SU-DHL-6 (cell line): ENCODE results near the gene ARHGEF17.

ENCODE experiments used
- H2AFZ ChIP-seq: fragments of 200-600 bp; sonication (generic); 2 replicates; pipeline ENCODE4 v1.6.1; 2014; ENCODE audit warnings: low read depth, mild to moderate bottlenecking, moderate library complexity, mixed read lengths, antibody characterized with exemption, low read length; ENCODE audit not compliant: severe bottlenecking
- H3F3A ChIP-seq: fragments of 200-600 bp; shearing (Covaris generic); 2 replicates; pipeline ENCODE4 v1.6.0; 2016; ENCODE audit warnings: antibody characterized with exemption, mild to moderate bottlenecking; ENCODE audit not compliant: insufficient read depth
- H3K27ac ChIP-seq: fragments of 200-600 bp; sonication (generic); 2 replicates; pipeline ENCODE4 v1.5.1; 2016; ENCODE audit warnings: low read depth, mild to moderate bottlenecking, low read length, moderate library complexity, mixed read lengths
- H3K27me3 ChIP-seq: fragments of 200-600 bp; sonication (generic), shearing (Covaris generic); 2 replicates; pipeline ENCODE4 v1.6.0; 2014; ENCODE audit warnings: mild to moderate bottlenecking, low read length
- H3K36me3 ChIP-seq: fragments of 200-600 bp; sonication (generic); 2 replicates; pipeline ENCODE4 v1.6.1; 2014; ENCODE audit warnings: mild to moderate bottlenecking, low read length, mixed read lengths
- H3K4me2 ChIP-seq: fragments of 300-600, 200-600 bp; shearing (Covaris generic), sonication (generic); 2 replicates; pipeline ENCODE4 v1.6.0; 2014; ENCODE audit warnings: low read length, low read depth, mild to moderate bottlenecking; ENCODE audit not compliant: poor library complexity, severe bottlenecking
- H3K4me3 ChIP-seq: fragments of 200-600 bp; sonication (generic); 2 replicates; pipeline ENCODE4 v1.5.1; 2014; ENCODE audit warnings: antibody characterized with exemption, low read length, mild to moderate bottlenecking, mixed read lengths; ENCODE audit not compliant: insufficient read depth, poor library complexity, severe bottlenecking
- H3K79me2 ChIP-seq: fragments of 200-600 bp; sonication (generic); 2 replicates; pipeline ENCODE4 v1.6.1; 2014; ENCODE audit warnings: mild to moderate bottlenecking, low read length, moderate library complexity; ENCODE audit not compliant: insufficient read depth
- H3K9ac ChIP-seq: fragments of 200-600 bp; sonication (generic); 2 replicates; pipeline ENCODE4 v1.7.0; 2014; ENCODE audit warnings: mild to moderate bottlenecking, low read length
- H3K9me2 ChIP-seq: fragments of 200-600 bp; sonication (generic); replicated peaks from 2 replicates; pipeline ENCODE4 v1.6.1; 2014; ENCODE audit warnings: low read length; ENCODE audit not compliant: insufficient read depth
- H3K9me3 ChIP-seq: fragments of 200-600 bp; sonication (generic); 2 replicates; pipeline ENCODE4 v1.6.1; 2014; ENCODE audit warnings: low read length, mixed read lengths; ENCODE audit not compliant: insufficient read depth
- H4K20me1 ChIP-seq: fragments of 200-600 bp; sonication (generic); 2 replicates; pipeline ENCODE4 v1.6.1; 2014; ENCODE audit warnings: low read depth, mild to moderate bottlenecking, antibody characterized with exemption, low read length, moderate library complexity, mixed read lengths
- EZH2phosphoT487 ChIP-seq: fragments of 200-600 bp; sonication (generic), shearing (Covaris generic); conservative IDR thresholded peaks from 2 replicates; pipeline ENCODE4 v1.6.1; 2018; ENCODE audit warnings: mild to moderate bottlenecking, antibody characterized with exemption, low read length, moderate library complexity, mixed read lengths
- TF ChIP-seq, protein P1 (sequence below): fragments of 200-600 bp; sonication (generic); IDR thresholded peaks from one replicate; pipeline ENCODE4 v1.5.1; 2017; ENCODE audit warnings: antibody characterized with exemption, mild to moderate bottlenecking, low read length, moderate library complexity; ENCODE audit not compliant: insufficient read depth, poor library complexity, severe bottlenecking

ARHGEF17 gene

GRCh38 chr11:73286240-73286810 lies 21.8 kb upstream of the ARHGEF17 start:
- no peaks in the 10 kb centered on the region for H3K27me3 ChIP-seq
- no peak overlapping the region for H2AFZ ChIP-seq
- no peak overlapping the region for H3K4me2 ChIP-seq
- H3K4me3 ChIP-seq: no peak overlapping the region
- H3K9me3 ChIP-seq: no peaks in the 10 kb centered on the region
- TF ChIP-seq EZH2phosphoT487: no peak
- TF ChIP-seq, protein P1, sequence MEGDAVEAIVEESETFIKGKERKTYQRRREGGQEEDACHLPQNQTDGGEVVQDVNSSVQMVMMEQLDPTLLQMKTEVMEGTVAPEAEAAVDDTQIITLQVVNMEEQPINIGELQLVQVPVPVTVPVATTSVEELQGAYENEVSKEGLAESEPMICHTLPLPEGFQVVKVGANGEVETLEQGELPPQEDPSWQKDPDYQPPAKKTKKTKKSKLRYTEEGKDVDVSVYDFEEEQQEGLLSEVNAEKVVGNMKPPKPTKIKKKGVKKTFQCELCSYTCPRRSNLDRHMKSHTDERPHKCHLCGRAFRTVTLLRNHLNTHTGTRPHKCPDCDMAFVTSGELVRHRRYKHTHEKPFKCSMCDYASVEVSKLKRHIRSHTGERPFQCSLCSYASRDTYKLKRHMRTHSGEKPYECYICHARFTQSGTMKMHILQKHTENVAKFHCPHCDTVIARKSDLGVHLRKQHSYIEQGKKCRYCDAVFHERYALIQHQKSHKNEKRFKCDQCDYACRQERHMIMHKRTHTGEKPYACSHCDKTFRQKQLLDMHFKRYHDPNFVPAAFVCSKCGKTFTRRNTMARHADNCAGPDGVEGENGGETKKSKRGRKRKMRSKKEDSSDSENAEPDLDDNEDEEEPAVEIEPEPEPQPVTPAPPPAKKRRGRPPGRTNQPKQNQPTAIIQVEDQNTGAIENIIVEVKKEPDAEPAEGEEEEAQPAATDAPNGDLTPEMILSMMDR: no peak
- no peaks in the 10 kb centered on the region for H3F3A ChIP-seq
- H3K36me3 ChIP-seq: no peaks in the 10 kb centered on the region
- no peaks in the 10 kb centered on the region for H3K79me2 ChIP-seq
- no peaks in the 10 kb centered on the region for H4K20me1 ChIP-seq
- no peaks in the 10 kb centered on the region for H3K9me2 ChIP-seq
- H3K27ac ChIP-seq: no peak overlapping the region
- H3K9ac ChIP-seq: no peak overlapping the region

- no peaks in the 10 kb centered on the region for H3K79me2 ChIP-seq
- no peaks in the 10 kb centered on the region for H4K20me1 ChIP-seq
- H3K9me2 ChIP-seq: no peaks in the 10 kb centered on the region
- no peaks in the 10 kb centered on the region for H3K27me3 ChIP-seq
- H3K27ac ChIP-seq: no peak overlapping the region
- H3K36me3 ChIP-seq: no peaks in the 10 kb centered on the region
- no peak overlapping the region for H2AFZ ChIP-seq
- no peak overlapping the region for H3K4me2 ChIP-seq
- TF ChIP-seq, protein P1: no peak
- no peak for TF ChIP-seq EZH2phosphoT487
- no peak overlapping the region for H3K9ac ChIP-seq
- no peaks in the 10 kb centered on the region for H3K9me3 ChIP-seq
- H3K4me3 ChIP-seq: no peak overlapping the region
- H3F3A ChIP-seq: no peaks in the 10 kb centered on the region
Observed at GRCh38 chr11:73287400-73288101, 20.5 kb upstream of the ARHGEF17 start.

DNA sequence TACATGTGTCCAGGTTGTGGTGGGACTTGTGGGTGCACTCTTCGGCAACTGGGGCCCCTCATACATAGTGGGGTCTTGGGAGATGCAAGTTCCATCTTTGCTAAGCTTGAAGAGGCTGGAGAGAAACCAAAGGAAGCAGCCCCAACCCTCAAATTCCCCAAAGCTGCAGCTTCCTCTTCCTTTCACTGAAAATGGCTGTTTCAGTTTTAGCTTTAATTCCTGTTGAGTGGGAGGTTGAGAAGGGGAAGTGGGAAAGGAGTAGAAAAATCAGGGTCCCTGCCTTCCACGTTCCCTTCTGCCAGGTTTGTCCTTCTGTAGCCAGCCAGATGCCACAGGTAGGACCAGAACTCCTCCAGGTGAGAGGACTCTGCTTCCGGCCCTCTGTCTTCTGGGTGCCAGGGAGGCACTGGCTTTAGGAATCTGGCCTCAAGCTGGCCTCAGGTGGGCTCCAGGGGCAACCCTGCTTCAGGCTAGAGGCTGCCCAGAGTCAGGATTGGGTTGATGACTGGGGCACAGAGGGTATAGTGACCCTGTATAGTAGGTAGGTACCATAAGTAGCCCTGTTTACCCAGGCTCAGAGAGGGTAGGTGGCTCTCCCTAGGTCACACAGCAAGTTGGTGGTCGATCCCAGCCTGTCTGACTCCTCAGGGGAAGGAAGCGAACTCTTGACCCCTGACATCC lies 19.7 kb upstream of the ARHGEF17 start:
- Histone ChIP-seq H3K4me3 (no peak overlapping the region), H3K27ac (no peak overlapping the region), H3K4me2 (no peak overlapping the region), H3F3A (no peaks in the 10 kb centered on the region), H4K20me1 (no peaks in the 10 kb centered on the region), H3K9me2 (no peaks in the 10 kb centered on the region), H3K36me3 (no peaks in the 10 kb centered on the region), H3K9me3 (no peaks in the 10 kb centered on the region), H3K9ac (no peak overlapping the region), H3K27me3 (no peaks in the 10 kb centered on the region), H2AFZ (no peak overlapping the region), H3K79me2 (no peaks in the 10 kb centered on the region)
- TF ChIP-seq EZH2phosphoT487: no peak
- TF ChIP-seq, protein P1: no peak
